RKO (cell line): ENCODE measurements around the gene TEDC1.

Source experiments
- DNase-seq: peaks from one replicate; pipeline ENCODE4 v3.0.0-alpha.2; 2016; ENCODE audit warnings: low spot score

TEDC1 gene

DNA sequence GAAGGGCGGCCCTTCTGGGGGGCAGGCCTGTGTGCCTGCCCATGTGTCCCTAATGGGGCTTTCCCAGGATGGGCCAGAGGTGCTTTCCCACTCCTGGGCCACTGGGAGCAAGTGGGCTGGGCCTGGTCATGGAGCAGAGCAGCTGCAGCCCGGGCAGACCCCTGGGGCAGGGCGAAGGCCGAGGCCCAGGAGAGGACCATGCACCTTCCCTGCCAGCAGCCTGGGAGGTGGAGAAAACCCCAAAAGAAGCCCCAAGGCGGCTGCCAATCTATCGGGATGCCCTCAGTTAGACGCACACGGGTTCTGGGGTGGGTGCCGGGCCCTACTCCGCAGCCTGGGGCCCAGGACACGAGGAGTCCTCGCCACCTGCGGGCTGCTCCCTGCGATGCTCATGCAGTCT is 32.5 kb upstream of the TEDC1 start:
- no peak for DNase-seq

DNA sequence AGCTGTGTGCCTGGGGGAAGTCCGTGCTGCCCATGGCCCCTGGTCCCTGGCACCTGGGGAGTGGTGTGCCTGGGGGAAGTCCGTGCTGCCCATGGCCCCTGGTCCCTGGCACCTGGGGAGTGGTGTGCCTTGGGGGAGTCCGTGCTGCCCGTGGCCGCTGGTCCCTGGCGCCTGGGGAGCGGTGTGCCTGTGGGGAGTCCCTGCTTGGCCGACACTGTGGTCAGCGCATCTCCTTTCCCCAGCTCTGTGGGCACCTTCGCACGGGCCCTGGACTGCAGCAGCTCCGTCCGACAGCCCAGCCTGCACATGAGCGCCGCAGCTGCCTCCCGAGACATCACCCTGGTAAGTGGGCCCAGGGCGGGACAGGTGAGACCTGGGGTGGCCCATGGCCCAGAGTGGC is 30.9 kb upstream of the TEDC1 start:
- DNase-seq, result no peak

DNA sequence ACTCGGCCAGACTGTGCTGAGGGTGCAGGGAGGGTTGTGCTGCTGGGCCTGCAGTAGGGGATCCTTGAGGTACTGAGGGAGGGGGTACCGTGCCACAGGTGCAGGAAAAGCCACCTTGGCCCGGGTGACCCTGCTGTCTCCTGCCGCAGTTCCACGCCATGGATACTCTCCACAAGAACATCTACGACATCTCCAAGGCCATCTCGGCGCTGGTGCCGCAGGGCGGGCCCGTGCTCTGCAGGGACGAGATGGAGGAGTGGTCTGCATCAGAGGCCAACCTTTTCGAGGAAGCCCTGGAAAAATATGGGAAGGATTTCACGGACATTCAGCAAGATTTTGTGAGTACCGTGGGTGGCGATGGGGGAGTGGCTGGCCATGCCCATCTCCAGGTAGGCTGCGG is 30.4 kb upstream of the TEDC1 start:
- DNase-seq, result no peak

DNA sequence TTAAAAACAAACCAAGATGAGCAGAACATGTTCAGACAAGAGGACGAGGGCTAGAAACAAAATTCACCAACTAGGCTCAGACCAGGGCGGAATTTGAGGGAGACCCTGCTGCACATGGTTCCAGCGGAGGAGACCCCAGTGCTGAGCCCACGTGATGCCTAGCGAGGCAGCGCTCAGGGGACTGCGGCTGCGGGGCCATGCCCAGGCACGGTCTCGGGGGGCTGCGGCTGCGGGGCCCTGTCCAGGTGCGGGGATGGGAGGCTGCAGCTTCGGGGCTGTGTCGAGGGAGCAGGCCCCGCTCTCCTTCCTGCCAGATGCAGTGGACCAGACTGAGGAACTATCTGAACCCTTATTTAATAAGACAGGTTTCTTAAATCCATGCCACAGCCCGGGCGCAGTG is 29.1 kb upstream of the TEDC1 start:
- DNase-seq, result no peak

DNA sequence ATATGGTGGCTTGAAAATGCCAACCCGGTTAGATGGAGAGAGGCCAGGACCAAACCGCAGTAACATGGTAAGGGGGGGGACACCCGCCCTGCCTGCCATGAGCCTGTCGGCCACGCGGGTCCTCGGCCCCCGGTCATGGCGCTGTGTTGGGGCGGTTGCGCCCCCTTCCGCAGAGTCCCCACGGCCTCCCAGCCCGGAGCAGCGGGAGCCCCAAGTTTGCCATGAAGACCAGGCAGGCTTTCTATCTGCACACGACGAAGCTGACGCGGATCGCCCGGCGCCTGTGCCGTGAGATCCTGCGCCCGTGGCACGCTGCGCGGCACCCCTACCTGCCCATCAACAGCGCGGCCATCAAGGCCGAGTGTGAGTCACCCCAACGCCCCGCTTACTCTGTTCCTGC is 26.5 kb upstream of the TEDC1 start:
- no peak for DNase-seq

DNA sequence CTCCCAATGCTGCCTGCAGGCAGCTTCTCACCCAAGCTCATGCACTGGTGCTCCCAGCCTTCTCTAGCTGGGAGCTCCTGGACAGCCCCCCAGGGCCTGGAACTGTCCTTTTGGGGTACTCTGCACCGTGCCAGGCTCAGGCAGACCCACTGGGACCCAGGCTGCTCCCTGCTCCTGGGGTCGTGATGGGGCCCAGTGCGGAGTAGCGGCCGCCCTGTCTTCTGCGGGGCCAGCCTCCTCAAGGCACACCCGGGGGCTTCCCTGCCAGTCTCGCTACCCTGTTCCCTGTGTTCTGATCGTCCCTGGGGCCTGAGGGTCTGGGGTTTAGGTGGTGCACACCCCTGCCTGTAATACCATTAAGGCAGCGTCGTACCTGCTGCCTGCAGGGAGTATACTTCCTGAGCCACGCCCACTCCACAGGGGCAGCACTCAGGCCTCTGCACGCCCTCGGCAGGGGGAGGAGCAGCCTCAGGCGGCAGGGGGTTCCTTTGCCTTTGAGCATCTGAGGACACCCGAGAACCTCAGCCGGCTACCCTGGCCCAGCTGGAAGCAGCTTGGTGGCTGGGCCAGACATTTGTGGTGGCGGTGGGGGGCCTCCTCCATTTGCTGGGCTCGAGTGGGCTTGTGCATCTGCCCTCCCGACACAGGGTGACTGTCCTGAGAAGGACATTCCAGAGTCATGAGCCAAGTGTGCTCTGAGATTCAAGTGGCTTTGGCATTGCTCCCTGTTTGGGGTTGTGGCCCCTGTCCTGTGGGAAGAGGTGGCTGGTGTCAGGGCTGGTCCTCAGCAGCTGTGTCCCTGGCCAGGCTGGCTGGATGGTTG is 25.6 kb upstream of the TEDC1 start:
- DNase-seq, result no peak

DNA sequence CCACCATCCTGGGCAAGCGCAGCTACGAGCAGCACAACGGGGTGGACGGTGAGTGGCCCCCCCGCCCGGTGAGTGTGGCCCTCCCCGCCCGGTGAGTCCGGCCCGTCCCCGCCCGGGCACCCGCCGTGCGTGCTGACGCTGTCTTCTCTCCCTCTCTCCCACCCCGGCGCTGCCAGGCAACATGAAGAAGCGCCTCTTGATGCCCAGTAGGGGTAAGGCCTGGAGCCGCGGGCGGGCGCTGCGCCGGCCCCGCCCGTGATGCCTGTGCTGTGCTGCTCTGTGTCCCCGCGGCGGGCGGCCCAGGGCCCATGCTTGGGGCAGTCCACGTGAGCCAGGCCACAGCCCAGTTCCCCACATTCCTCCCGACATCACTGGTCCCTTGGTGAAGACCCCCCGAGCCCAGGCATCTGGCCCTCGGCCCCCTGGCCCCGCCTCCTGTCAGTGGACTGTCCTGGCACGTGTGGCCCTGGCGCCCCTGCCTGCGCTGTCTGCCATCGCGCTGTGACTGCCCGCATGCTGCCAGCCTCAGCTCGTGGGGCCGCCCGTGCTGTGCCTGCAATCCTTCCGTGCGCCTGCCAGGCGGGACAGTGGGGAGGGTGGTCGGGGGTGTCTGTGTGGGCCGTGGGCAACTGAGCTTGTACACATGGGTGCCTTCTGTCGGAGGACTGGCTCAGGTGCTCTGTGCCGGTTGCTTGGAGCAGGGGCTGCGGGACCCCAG is 24.4 kb upstream of the TEDC1 start:
- no peak for DNase-seq

DNA sequence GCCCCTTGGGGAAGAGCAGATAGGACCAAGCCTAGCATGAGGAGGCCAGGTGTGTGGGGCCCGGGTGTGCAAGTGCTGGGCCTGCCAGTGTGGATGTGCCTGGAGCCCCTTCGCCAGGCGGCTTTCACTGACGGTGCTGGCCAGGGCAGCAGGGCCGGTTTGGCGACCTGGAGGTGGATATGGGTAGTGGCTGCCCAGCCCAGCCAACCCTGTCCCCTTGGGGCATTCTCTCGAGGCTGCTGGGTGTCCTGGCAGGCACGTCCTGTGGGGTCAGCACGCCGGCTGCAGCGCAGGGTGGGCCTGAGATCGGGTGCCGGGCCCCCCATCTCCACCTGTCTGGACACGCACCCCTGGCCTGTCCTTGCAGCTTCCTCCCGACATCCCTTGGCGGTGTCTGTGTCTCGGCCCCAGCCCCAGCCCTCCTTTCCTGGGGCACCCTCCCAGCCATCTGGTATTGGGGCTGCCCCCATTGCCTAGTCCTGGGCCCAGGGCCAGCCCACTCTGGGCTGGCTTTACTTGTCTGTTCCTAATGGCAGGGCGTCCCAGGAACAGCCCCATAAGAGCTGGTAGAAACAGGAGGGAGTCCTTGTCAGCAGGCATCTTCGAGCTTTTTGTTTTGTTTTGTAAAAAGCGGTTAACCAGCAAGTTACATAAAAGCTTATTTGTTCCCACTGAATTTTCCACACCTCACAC is 23.7 kb upstream of the TEDC1 start:
- DNase-seq, result no peak

DNA sequence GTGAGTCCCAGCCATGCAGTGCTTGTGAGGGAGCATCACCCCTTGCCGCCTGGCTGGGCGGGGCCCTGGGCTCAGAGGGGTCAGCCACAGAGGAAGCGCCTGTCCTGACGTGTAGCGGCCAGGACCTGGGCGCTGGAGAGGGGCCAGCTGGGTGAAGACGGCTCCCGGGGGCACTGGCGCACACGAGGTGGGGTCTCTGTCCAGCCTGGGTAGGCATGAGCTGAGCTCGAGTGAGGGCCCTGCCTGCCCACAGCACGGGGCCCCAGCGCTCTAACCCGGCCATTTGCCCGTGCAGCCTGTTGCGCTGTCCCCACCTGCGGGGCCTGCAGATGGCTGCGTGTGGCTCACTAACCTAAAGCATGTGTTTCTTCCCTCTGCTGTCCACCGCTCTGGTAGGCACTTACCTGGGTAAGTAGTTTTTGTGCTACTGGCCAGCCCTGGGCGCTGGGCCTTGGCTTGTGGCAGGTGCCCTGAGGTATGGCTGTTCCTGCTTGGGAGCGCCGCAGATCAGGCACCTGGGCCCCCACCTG is 23.0 kb upstream of the TEDC1 start:
- DNase-seq, result no peak

DNA sequence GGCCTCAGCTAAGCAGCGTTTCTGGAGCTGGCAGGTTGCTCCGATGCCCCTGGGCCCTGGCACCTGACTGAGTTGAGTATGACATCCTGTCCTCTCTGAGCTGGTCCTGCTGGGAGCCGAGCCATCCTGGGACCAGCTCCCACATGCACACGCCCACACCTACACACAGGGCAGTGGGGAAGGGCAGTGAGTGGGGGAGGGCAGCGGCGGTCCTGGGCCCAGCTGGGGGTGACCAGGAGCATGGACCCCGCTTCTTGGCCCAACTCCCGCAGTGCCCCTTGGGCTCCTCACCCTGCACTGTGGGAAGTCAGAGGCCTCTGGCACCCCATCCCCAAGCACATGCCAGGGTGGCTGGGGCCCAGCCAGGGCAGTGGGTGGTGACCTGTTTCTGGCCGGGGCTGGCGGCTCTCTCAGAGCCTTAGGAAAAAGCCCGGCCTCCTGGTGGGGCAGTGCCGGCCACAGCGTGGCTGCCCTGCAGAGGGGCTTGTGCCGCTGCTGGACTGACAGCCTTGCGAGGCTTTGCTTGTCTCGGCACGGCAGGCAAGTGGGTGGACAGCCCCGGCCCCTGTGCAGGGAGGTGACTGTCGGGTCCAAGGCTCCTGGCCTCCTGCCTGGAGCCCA is 22.3 kb upstream of the TEDC1 start:
- no peak for DNase-seq

DNA sequence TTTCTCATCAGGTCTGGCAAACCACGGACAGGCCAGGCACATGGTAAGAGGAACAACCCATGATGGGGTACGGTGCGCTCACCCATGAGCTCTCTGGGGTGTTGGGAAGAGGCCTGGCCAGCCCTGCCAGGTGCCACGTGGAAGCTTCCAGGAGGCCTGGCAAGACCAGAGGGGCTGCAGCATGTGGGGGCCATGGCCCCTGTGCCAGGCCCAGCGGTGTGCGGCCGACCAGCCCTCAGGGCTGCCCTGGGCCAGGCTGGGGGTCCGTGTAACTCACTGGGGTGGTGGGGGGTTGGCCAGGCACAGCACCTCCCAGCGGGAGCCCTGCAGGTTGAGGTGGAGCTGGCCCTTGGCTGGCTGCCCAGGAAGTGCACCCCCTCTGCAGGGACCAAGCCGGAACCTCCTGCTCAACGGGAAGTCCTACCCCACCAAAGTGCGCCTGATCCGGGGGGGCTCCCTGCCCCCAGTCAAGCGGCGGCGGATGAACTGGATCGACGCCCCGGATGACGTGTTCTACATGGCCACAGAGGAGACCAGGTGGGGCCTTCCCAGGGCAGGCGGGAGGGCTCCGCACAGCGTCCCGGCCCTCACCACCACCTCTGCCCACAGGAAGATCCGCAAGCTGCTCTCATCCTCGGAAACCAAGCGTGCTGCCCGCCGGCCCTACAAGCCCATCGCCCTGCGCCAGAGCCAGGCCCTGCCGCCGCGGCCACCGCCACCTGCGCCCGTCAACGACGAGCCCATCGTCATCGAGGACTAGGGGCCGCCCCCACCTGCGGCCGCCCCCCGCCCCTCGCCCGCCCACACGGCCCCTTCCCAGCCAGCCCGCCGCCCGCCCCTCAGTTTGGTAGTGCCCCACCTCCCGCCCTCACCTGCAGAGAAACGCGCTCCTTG is 21.3 kb upstream of the TEDC1 start:
- DNase-seq, result no peak

DNA sequence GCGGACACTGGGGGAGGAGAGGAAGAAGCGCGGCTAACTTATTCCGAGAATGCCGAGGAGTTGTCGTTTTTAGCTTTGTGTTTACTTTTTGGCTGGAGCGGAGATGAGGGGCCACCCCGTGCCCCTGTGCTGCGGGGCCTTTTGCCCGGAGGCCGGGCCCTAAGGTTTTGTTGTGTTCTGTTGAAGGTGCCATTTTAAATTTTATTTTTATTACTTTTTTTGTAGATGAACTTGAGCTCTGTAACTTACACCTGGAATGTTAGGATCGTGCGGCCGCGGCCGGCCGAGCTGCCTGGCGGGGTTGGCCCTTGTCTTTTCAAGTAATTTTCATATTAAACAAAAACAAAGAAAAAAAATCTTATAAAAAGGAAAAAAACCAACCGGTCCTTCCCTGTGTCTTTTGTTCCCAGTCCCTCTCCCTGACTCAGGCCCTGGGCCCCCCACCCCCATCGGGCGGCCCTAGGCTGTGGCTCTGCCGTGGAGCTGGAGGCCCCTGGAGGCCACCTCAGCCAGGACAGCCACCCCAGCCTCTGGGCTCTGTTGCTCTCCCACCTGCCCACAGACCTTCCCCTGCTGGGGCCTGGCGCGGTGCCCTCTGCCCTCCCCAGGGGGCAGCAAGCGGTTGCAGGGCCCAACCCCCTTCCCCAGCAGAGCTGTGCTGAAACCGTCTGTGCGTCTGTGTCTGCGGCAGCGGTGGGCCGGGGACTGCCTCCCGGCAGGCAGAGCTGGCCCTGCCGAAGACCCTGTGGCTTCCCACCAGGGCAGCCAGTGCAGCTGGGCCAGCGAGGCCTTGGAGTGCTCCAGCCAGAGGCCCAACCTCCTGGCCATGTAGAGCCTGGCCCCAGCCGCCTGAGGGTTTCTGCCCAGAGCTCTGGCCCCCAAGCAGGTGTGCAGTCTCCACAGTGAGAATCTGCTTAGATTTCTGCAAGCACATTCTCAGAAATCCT is 20.4 kb upstream of the TEDC1 start:
- no peak for DNase-seq

DNA sequence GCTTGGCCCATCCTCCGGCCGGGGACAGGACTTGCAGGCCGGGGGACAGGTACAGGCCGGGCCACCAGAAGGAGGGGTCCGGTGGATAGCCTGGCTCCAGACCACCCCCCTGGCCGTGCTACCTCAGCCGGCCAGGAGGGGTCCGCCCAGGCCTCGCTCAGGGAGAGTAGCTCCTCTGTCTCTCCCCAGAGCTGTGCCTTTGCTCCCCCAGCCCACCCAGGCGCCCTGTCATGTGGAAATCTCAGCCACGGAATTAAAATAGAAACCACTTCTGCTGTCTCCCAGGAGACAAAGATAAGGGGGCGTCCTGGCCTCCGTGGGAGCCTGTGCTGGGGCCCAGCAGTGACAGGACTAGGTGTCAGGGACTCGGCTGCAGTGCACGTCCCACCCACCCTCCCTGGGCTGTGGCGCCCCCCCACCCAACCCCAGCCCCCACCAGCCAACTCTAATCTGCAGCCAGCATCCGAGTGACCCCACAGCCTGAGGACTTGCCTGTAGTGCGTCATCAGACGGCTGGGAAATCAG is 19.7 kb upstream of the TEDC1 start:
- no peak for DNase-seq

DNA sequence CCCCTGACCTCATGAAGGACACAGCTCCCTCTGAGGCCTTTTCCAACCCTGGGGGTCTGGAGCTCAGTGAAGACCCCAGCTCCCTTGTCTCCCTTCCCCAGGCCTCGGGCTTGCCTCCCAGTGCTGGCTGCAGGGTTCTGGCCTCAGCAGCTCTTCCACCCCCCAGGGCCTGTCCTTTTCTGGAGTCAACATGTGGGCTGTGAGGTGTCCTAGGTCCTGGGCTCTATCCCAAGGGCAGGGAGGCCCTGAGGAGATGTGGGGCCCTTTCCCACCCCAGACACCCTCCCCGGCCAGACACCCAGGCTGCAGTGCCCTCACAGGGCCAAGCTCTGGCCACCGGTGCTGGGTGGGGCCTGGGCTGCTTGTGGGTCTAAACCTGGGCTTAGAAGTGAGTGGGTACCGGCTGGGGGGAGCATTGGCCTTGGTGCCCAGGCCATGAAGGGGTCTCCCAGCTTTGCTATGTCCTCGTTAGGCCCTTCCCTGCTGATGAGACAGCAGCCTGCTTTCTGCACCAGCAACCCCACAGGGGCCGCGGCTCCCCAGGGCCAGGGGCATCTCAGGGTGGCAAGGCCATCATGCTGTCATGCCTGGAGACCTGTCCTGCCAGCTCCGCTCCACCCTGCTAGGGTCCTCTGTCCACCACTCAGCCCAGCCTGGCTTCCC is 19.1 kb upstream of the TEDC1 start:
- DNase-seq, result no peak

DNA sequence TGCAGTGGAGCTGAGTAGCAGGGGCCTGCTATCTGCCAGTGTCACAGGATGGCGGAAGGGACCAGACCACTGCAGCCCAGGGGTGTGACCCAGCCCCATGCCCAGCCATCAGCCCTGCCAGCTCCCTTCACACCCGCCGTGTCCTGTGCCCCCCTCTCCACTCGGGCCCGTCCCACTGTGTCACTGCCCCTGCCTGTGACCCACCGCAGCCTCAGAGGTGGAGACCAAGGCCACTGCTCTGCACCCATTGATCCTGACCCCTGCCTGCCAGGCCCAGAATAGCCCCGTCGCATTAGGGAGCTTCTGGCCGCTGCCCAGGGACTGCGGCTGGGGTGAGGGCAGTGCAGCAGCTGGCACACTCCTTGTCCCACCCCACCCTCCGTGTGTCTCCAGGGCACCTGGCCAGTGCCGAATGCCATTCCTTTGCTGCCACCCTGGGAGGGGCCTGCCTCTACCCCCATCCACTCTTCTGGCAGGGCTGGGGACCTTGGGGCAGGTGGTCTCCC is 18.5 kb upstream of the TEDC1 start:
- no peak for DNase-seq

DNA sequence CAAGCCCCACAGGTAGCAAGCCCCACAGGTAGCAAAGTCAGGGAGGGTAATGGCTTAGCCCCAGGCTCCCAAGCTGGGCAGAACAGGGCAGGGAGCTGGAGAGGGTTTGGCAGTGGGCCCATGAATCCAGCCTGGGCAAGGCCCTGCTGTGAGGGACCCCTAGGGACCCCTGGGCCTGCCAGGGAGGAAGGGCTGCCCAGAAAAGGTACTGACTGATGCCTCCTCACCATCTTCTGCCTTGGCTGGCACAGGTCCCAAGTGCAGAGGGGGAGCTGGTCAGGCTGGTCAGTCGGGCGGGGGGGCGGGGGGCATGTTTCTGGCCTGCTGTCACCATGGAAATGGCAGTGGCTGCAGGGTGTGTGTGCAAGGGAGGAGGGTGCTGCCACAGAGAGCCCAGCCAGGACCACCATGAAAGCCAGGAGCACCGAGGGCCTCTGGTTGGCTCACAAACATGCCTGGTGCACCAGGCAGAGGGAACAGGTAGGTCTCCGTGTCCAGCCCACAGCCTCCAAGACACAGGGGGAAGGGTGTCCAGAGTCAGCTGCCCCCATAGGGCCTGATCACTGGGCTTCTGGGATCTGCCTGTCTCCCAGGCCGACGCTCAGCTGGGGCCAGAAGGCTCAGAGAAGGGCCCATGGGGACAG is 17.9 kb upstream of the TEDC1 start:
- DNase-seq, result no peak

DNA sequence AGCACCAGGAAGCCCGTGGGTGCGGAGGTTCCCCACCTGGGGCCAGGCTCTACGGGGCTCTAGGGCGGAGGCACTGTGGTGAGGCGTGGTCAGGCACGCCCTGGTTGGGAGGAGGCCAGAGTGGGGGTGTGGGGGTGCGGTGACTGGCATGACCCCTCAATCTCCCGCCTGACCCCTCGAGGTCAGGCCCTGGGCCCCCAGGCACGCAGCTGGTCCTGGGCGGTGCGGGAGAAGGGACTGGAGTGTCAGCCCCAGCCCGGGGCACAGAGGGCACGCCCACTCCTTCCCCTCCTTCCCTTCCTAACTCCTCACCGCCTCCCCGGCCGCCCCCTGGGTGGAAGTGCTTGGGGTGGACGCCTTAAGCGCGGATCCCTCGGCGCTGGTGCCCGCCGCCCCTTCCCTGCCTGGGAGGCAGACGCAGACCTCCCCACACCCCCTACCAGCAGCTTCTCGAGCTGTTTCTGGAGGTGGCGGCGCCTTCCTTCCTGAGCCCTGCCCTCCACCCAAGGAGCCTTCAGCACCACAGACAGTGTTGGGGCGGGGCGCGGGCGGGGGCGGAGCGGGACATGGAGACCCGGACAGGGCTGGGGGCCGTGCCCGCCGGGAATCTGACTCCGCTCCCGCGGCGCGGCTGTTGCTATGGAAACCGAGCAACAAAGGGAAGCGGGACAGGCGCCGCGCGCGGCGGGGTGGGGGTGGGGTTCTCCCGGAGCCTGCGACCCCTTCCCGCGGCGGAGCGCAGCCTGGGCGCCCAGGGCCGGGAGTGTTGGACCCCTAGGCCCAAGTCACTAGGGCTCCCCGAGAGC is 17.2 kb upstream of the TEDC1 start:
- peak; percentile 81 for DNase-seq
